ENCODE results near the gene PLEKHA8.

Gene PLEKHA8

GRCh38 chr7:30144657-30145306 lies 116.6 kb downstream of the PLEKHA8 start:
- TF ChIP-seq CTCF (conservative IDR thresholded peaks at IDR 0.05), result no peak
- peak overlapping the region; percentile 31 for H3K27ac ChIP-seq

GRCh38 chr7:30145426-30145970 lies 117.3 kb downstream of the PLEKHA8 start:
- H3K27ac ChIP-seq, result peak overlapping the region; percentile 26; the same call in 1 of the 2 replicates

GRCh38 chr7:30146127-30146612 lies 118.0 kb downstream of the PLEKHA8 start:
- H3K27ac ChIP-seq, result no peak overlapping the region
- TF ChIP-seq CTCF (conservative IDR thresholded peaks at IDR 0.05), result no peak

More at GRCh38 chr7:30145426-30145970, 117.3 kb downstream of the PLEKHA8 start:
- TF ChIP-seq CTCF (conservative IDR thresholded peaks at IDR 0.05), result no peak

- no peak for TF ChIP-seq CTCF (conservative IDR thresholded peaks at IDR 0.05)
- H3K27ac ChIP-seq, result no peak overlapping the region
Measured at GRCh38 chr7:30147223-30147622, 119.0 kb downstream of the PLEKHA8 start.

GRCh38 chr7:30147785-30148184 lies 119.6 kb downstream of the PLEKHA8 start:
- H3K27ac ChIP-seq, result no peak overlapping the region
- no peak for TF ChIP-seq CTCF (conservative IDR thresholded peaks at IDR 0.05)

GRCh38 chr7:30148426-30148825 lies 120.2 kb downstream of the PLEKHA8 start:
- H3K27ac ChIP-seq, result no peak overlapping the region
- TF ChIP-seq CTCF (conservative IDR thresholded peaks at IDR 0.05), result no peak

GRCh38 chr7:30148951-30149459 lies 120.8 kb downstream of the PLEKHA8 start:
- no peak overlapping the region for H3K27ac ChIP-seq
- TF ChIP-seq CTCF (conservative IDR thresholded peaks at IDR 0.05), result no peak

Measured in VCaP (cell line).